Stimulated activated CD4-positive, alpha-beta T cell treated with anti-CD3 and anti-CD28 coated beads, Interleukin-4, amount 100 ng/mL, for 4 hours (primary cell): Measurements from ENCODE around the gene TRAT1.

Experiments
- DNase-seq, 2 experiments: peaks; one replicate each; pipeline ENCODE4 v3.0.0-alpha.2; 2020

The TRAT1 gene

DNA sequence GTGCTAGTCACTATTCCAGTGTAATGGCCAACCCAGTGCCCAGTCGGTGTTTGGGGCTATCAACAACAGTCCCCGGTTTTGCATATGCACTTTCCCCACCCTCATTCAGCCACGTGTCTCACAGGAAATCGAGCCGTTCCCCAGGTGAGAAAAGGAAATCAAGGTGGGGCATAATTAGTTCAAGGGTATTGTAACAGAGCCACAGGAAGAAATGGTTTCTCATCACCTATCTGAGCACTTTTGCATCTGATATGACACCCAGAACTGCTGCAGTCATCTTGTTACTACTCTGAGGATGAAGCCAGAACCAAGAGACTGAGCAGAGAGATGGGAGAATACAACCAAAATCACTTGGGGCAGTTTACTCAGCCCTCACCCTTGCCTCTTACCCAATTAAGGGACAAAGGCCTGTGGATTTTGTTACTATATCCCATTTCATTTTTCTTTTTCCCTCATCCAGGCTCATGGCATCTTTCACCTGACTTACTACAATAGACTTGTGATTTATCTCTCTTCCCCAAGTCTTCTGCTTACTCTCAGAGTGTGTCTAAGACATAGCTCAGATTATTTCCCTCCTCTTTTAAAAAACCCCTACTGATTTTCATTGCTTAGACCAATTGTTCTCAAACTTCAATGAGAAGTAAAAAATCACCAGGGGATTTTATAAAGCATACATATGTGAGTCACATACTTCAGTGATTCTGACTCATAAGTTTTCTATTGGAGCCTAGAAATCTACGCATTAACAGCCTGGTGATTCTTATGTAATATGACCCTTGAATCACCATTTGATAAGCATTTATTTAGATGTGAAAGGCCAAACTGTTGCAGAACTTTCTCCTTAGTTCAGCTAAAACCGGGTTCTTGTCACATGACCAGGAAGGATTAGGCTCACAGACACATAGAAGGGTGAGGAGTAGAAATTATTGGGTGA, 40.5 kb downstream of the TRAT1 start:
- peak in 1 of 2 experiments; percentile 44 for DNase-seq

DNA sequence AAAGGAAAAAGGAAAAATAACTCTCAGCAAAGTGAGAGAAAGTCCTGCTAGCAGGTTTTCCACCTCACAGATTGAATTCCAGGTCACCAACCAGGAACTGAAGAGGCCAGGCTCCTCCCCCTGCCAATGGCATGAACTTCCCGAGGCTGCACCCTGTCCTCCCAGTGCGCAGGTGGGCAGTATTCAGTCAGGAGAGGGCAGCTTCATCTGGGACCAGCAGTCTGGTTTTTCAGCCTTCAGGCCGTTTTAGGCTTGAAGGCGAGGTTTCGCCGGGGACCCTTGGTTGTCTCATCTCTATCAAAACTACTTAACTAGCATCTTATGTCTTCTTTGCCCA, 41.2 kb downstream of the TRAT1 start:
- DNase-seq: no peak

DNA sequence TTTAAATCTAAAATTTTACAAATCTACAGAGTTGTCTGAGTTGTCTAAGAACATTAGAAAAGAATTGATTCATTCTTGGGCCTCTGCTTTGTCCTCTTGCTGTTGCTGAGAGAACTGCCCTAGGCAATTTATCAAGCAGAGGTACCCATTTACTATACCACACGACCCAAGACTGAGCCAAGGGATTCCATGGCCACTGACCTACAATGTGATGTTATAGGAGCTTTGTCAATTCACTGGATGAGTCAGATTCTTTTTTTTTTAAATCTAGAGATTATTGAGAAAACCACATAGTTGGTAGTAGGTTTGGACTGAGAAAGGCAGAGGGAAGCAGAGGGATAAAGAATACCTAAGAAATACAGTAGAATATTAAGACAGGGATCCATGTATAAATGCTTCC, 55.3 kb downstream of the TRAT1 start:
- no peak for DNase-seq

DNA sequence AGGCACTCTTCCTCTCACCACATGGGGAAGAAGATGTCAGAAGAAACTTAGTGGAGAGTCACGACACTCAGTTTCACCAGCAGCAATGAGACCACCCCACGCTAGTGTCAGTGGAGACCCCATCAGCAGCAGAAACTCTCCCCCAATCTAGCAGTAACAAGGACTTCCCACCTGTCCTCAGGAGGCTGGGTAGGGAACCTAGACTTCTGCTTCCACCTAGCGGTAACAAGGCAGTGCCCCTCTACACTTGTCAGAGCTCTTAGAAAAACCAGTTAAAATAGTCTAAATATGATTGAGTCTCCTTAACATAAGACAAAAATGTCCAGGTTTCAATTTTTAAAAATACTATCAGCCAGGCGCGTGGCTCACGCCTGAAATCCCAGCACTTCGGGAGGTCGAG, 57.3 kb downstream of the TRAT1 start:
- no peak for DNase-seq

DNA sequence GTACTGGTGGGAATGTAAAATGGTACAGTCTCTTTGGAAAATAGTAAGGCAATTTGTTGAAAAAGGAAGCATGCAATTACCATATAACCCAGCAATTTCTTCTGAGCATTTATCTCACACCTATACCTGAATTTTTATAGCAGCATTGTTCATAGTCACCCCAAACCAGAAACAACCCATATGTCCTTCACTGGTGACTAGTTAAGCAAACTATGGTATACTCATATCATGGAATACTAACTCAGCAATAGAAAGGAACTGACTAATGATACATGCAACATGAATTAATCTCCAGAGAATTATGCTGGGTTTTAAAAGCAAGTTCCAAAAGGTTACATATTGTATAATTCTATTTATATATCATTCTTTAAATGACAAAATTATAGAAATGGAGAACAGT, 60.2 kb downstream of the TRAT1 start:
- no peak for DNase-seq

DNA sequence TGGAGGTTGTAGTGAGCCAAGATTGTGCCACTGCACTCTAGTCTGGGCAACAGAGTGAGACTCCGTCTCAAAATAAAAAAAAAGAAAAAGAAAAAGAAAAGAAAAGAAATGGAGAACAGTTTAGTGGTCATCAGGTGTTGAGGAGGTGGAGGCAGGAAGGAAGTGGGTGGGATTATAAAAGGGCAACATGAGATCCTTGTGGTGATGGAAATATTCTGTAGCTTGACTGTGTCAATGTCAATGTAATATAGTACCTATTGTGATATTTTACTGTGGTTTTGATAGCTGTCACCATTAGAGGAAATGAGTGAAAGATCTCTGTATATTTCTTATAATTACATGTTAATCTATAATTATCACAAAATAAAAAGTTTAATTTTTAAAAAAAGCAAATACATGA, 60.8 kb downstream of the TRAT1 start:
- DNase-seq: no peak

DNA sequence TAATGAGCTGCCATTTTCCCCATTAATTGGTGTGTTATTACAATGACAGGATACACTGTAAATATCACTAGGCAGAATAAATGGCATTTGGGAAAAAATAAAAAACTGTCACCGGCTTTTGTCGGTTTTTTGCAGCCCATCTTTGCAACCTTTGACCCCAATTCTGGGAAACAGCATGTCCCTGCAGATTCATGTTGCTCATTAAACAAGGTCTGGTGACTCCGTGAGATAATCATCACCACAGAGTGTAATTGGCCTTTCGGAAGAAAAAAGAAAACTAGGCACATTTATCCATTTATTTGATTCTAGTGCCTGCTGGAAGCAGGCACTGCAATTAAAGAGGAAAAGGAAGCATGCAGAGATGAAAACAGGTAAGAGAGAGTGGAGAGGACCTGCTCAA, 64.5 kb downstream of the TRAT1 start:
- DNase-seq: no peak

DNA sequence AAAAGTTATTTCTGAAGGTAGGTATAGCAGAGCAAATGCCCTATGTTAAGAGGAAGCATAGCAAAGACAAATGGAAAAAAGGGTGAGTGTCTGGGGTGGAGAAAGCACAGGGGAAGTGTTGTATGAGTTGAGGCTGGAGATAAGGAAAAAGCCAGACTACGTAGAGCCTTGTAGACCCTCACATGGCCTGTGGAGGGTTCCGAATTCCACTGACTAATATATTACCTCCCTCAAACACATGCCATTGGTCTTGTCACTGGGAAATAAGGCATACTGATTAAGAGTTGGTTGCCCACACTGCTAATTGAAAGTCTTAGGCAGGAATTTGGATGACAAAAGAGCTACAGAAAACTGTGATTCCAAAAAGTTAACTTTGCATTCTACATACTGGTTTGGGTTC, 65.2 kb downstream of the TRAT1 start:
- DNase-seq: no peak

DNA sequence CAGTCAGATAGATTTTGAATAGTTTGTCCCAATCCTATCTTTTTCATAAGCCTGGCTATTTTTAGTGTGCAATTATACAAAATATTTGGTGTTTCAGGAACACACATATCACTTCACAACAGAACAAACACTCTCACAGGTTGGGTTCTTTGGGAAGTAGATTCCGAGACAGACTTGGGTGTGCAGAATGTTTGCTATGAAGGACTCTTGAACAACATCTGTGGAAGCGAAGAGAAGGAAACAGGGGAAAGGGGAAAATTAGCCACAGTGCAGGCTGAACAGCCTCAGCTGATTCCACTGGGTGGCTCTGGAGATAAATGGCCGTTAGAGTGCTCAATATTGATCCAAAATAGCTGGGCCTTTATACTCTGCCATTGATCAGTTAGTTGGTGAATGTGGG, 69.2 kb downstream of the TRAT1 start:
- no peak for DNase-seq

DNA sequence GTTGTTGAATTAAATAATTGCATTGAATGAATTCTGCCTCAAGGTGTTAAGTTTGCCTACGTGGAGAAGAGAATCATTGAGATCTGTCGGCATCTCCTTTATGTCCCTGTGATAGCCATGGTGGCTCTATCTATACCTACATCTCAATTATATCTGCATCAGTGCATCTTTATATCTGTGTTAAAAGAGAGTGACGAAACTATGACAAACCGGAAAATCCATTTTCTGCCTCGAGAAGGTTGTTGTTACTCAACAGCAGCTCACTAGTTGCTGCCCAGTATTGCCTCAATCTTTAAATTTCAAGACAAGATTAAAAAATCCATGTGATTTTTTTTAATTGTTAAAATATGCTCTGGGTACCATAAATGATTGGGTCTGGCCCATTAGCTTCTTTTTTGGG, 72.4 kb downstream of the TRAT1 start:
- no peak for DNase-seq

DNA sequence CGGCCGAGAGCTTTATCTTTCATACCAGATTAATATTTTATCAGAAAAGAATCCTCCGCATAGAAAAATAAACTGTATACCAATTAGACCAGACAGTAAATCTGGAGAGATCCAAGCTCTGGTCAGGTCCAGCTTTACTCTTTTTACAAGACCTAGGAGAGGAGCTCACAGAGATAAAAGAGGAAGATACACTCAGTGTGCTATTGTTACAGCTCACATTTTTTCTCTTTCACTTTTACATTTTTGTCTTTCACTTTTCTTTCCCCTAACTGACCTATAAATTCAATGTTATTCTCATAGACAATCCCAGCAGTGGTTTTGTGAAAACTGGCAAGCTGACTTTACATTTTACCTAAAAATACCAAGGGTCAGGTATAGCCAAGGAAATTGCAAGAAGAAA, 75.3 kb downstream of the TRAT1 start:
- no peak for DNase-seq

DNA sequence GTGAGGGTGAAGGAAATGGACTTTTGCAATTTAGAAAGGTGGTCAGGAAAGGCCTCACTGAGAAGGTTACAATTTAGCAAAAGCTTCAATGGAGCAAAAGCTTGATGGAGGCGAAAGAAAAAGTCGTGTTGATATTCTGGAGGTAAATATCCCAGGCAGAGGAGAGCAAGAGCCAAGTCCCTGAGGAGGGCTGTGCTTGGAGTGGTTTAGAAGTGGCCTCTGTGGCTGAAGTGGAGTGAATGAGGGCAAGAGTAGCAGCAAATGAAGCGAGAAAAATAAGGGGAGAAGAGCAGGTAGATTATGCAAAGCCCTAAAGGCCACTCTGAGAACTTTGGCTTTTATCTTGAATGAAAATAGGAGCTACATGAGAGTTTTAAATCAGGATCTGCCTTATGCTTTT, 76.9 kb downstream of the TRAT1 start:
- DNase-seq: no peak
